Subcutaneous abdominal adipose tissue (tissue), 5 donors: ENCODE results near the gene TOMM7.
"Not testable (repeated sequence)": the region's sequence is repeated elsewhere in the genome, so short reads cannot be mapped to it uniquely, and the experiment has no call there.

Experiments used
- H3K27ac ChIP-seq: one replicate; pipeline ENCODE4 v1.7.0; 2013; ENCODE audit warnings: low read depth, mild to moderate bottlenecking, inconsistent platforms, low read length, moderate library complexity
- H3K27me3 ChIP-seq, 5 donors: one replicate each; pipeline ENCODE4 v1.7.0; 2013; ENCODE audit warnings: low read length in 5 of 5, inconsistent platforms in 1 of 5; ENCODE audit not compliant: control insufficient read depth in 5 of 5, insufficient read depth in 4 of 5
- H3K36me3 ChIP-seq, 5 donors: one replicate each; pipeline ENCODE4 v1.7.0; 2013; ENCODE audit warnings: low read length in 5 of 5; ENCODE audit not compliant: control insufficient read depth in 5 of 5, insufficient read depth in 5 of 5
- H3K4me1 ChIP-seq, 5 donors: one replicate each; pipeline ENCODE4 v1.7.0; 2013; ENCODE audit warnings: low read length in 5 of 5, mild to moderate bottlenecking in 3 of 5, moderate library complexity in 1 of 5; ENCODE audit not compliant: control insufficient read depth in 5 of 5, insufficient read depth in 5 of 5
- H3K4me3 ChIP-seq, 5 donors: one replicate each; pipeline ENCODE4 v1.7.0; 2013; ENCODE audit warnings: low read length in 5 of 5, low read depth in 1 of 5
- H3K9ac ChIP-seq, 5 donors: one replicate each; pipeline ENCODE4 v1.7.0; 2013; ENCODE audit warnings: low read length in 5 of 5, mild to moderate bottlenecking in 4 of 5, moderate library complexity in 3 of 5
- H3K9me3 ChIP-seq, 5 donors: one replicate each; pipeline ENCODE4 v1.7.0; 2013; ENCODE audit warnings: low read length in 5 of 5; ENCODE audit not compliant: control insufficient read depth in 5 of 5
- donor health status: healthy.
- donor health status: healthy.
- donor health status: healthy.
- donor health status: healthy.
- donor health status: healthy.

TOMM7 gene

DNA sequence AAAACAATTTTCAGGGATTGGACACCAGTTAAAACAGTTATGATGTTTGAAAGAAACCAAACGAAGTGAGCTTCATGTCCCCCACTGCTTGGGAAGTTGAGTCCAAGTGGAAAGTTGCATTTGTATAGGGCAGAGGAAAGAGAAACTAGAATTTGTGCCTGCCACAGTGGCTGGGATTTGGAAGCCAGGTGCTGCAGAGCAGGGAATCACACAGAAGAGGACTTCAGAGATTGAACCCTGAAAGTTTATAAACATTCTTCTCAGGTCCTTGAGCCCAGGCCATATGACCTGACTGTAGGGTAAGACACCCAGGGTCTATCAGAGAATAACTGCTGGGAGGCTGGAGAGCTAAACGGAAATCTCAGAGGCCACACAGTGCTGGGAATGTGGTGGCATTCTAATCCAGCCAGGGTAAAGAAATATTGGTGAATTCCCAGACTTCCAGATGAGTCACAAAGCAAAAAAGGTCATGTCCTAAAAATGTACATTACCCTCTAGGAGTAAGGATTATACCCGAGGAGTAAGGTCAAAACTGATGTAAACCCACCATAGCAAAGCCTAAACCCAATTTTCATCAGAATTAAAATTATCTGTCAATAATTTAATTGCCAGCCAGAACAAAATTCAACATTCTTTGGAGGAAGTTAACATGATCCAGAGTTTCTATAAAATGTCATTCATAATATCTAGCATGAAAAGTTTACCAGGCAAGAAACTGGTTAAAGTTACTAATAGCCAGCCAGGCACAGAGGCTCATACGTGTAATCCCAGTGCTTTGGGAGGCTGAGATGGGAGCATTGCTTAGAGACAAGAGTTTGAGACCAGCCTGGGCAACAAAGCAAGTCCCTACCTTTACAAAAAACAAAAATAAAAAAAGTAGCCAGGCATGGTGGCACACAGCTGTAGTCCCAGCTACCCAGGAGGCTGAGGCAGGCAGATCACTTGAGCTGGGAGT lies 31.2 kb downstream of the TOMM7 start:
- Histone ChIP-seq H3K9me3 (no peaks in the 10 kb centered on the region), H3K27me3 (no peaks in the 10 kb centered on the region), H3K4me3 (no peak overlapping the region), H3K27ac (no peak overlapping the region), H3K36me3 (no peaks in the 10 kb centered on the region), H3K9ac (no peak overlapping the region), H3K4me1 (no peaks in the 10 kb centered on the region)

- H3K36me3 ChIP-seq, H3K4me3 ChIP-seq, H3K9ac ChIP-seq, H3K9me3 ChIP-seq, H3K4me1 ChIP-seq, H3K27me3 ChIP-seq, H3K27ac ChIP-seq: not testable (repeated sequence)
Observed at GRCh38 chr7:22790640-22791039, 32.0 kb downstream of the TOMM7 start.

DNA sequence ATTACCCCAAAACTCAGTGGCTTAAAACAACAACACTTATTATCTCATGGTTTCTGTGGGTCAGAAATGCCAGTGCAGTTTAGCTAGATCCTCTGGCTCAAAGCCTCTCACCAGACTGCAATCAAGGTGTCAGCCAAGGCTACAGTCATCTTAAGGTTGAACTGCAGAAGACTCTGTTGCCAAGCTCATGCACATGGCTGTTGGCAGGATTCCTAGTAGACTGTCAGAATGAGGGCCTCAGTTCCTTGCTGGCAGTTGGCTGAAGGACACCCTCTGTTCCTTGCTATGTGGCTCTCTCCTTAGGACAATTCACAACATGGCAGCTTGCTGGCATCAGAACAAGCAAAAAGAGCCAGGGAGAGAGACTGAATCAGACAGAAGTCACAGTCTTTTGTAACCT lies 34.7 kb downstream of the TOMM7 start:
- H3K27ac ChIP-seq, result no peak overlapping the region
- H3K9ac ChIP-seq, result no peak overlapping the region

GRCh38 chr7:22786290-22786932 lies 36.2 kb downstream of the TOMM7 start:
- no peak overlapping the region for H3K27ac ChIP-seq
- no peak overlapping the region for H3K4me3 ChIP-seq
- H3K9ac ChIP-seq, result no peak overlapping the region
- H3K4me1 ChIP-seq, result peaks cover 0 to 6% (median 5%) of the 10 kb centered on the region in 5 donors
- no peaks in the 10 kb centered on the region for H3K9me3 ChIP-seq
- no peaks in the 10 kb centered on the region for H3K27me3 ChIP-seq
- H3K36me3 ChIP-seq, result no peaks in the 10 kb centered on the region

More for the DNA sequence above, 34.7 kb downstream of the TOMM7 start:
- Histone ChIP-seq H3K4me1 (no peaks in the 10 kb centered on the region), H3K36me3 (no peaks in the 10 kb centered on the region), H3K27me3 (no peaks in the 10 kb centered on the region), H3K9me3 (no peaks in the 10 kb centered on the region), H3K4me3 (no peak overlapping the region)

- H3K27me3 ChIP-seq, result no peaks in the 10 kb centered on the region
- no peak overlapping the region for H3K27ac ChIP-seq
- no peak overlapping the region for H3K9ac ChIP-seq
- no peaks in the 10 kb centered on the region for H3K36me3 ChIP-seq
- H3K4me1 ChIP-seq, result peaks cover 0 to 15% (median 9%) of the 10 kb centered on the region in 5 donors
- H3K4me3 ChIP-seq, result no peak overlapping the region
- H3K9me3 ChIP-seq, result no peaks in the 10 kb centered on the region
Observed at GRCh38 chr7:22784346-22784745, 38.3 kb downstream of the TOMM7 start.

- no peak overlapping the region for H3K4me3 ChIP-seq
- H3K27me3 ChIP-seq, result no peaks in the 10 kb centered on the region
- no peak overlapping the region for H3K9ac ChIP-seq
- no peaks in the 10 kb centered on the region for H3K9me3 ChIP-seq
- H3K36me3 ChIP-seq, result no peaks in the 10 kb centered on the region
- peaks cover 0 to 15% (median 9%) of the 10 kb centered on the region in 5 donors for H3K4me1 ChIP-seq
- H3K27ac ChIP-seq, result no peak overlapping the region
Observed at GRCh38 chr7:22783421-22783820, 39.2 kb downstream of the TOMM7 start.

GRCh38 chr7:22782616-22783232 lies 39.9 kb downstream of the TOMM7 start:
- no peak overlapping the region for H3K27ac ChIP-seq
- H3K4me1 ChIP-seq, result peaks cover 0 to 15% (median 9%) of the 10 kb centered on the region in 5 donors
- no peak overlapping the region for H3K9ac ChIP-seq
- H3K36me3 ChIP-seq, result no peaks in the 10 kb centered on the region
- H3K9me3 ChIP-seq, result no peaks in the 10 kb centered on the region
- H3K4me3 ChIP-seq, result no peak overlapping the region
- H3K27me3 ChIP-seq, result no peaks in the 10 kb centered on the region

DNA sequence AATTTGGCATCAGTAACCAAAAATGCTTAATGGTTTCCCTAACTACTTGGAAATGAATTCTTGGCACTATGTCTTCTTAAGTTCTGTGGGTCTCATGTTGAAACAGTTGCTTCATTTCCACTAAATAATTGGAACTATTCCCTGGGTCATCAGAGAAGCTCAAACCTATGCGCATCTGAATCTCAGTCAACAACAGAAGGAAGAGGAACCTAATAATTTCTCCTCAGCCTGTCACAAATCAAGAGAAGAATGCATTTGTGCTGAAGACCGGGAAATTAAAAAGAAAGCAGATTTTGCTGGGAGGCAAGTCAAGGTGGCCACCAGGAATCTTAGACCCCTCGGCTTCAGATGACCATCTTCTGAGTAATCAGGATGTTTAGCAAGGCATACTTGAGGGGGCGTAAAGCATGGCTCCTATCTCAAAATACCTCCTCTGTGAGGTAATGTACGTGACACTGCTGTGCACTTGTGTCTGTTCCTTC lies 41.4 kb downstream of the TOMM7 start:
- Histone ChIP-seq H3K9ac (no peak overlapping the region), H3K9me3 (no peaks in the 10 kb centered on the region), H3K36me3 (no peaks in the 10 kb centered on the region), H3K4me1 (peaks cover 0 to 15% (median 9%) of the 10 kb centered on the region in 5 donors), H3K27me3 (no peaks in the 10 kb centered on the region), H3K27ac (no peak overlapping the region), H3K4me3 (no peak overlapping the region)

DNA sequence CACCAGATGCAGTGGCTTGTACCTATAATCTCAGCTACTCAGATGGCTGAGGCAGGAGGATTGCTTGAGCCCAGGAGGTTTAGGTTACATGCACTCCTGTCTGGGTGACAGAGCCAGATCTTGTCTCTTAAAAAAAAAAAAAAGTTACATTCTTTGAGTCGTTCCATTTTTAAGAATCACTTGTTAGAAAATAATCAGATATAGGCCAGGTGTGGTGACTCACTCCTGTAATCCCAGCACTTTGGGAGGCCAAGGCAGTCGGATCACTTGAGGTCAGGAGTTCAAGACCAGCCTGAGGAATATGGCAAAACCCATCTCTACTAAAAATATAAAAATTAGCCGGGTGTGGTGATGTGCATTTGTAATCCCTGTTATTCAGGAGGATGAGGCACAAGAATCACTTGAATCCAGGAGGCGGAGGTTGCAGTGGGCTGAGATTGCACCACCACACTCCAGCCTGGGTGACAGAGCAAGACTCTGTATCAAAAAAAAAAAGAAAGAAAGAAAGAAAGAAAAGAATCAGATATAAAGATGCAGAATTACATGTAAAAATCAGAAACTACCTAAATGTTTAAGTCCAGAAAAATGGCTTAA lies 42.8 kb downstream of the TOMM7 start:
- not testable (repeated sequence) for H3K36me3 ChIP-seq, H3K27me3 ChIP-seq, H3K4me3 ChIP-seq, H3K27ac ChIP-seq, H3K9me3 ChIP-seq, H3K9ac ChIP-seq
- peaks cover 0 to 15% (median 9%) of the 10 kb centered on the region in 5 donors for H3K4me1 ChIP-seq
